Transverse colon (tissue), 3 donors: ENCODE data around the gene COL23A1.

Experiments used
- CTCF ChIP-seq, 5 experiments: fragments of 200-600 bp in 3 of 5; fragments of 450-650 bp in 2 of 5; sonication (generic) in 3 of 5; IDR thresholded peaks; 1 replicate in 2 of 5; 2 replicates in 3 of 5; pipeline ENCODE4 v1.5.1; 2016 to 2017; ENCODE audit warnings: antibody characterized with exemption in 5 of 5, inconsistent platforms in 3 of 5, mild to moderate bottlenecking in 2 of 5, moderate library complexity in 1 of 5
- EP300 ChIP-seq: sonication (generic); formaldehyde crosslinking; IDR thresholded peaks from one replicate; pipeline ENCODE4 v1.6.1; 2017; ENCODE audit warnings: antibody characterized with exemption, low read depth
- POLR2A ChIP-seq: fragments of 450-650 bp; IDR thresholded peaks from one replicate; pipeline ENCODE4 v1.6.1; 2016; ENCODE audit warnings: antibody characterized with exemption, mild to moderate bottlenecking, moderate library complexity

GRCh38 chr5:178304761-178305645 lies 285.2 kb downstream of the COL23A1 start:
- TF ChIP-seq CTCF (IDR thresholded peaks at IDR 0.05) (no peak), POLR2A (no peak), EP300 (no peak)
